NCI-H524 (cell line): ENCODE measurements around the gene TEAD1.

Experiments
- DNase-seq, 2 experiments: peaks; one replicate each; lab custom pipeline; 2025; lab: John Stamatoyannopoulos, UW

TEAD1 gene

DNA sequence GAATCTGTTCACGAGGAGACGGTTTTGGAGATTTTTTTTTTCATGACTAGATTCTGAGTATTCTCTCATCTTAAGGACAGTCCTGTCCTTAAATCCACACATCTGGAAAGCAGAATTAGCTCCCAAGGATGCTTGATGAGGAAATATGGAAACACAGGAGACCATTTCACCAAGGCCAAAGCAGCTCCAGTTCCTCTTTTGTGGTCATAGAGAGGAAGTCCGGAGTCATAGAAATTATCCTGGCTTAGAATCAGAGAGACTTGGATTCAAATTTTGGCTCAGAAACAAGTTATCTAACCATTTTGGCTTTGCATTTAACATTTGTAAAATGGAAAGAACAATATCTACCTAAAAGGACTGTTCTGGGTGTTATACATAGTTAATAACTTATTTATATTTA, 7.3 kb upstream of the TEAD1 start:
- no peak for DNase-seq

GRCh38 chr11:12667646-12668045, 6.6 kb upstream of the TEAD1 start:
- DNase-seq, result no peak

GRCh38 chr11:12668166-12668565, 6.1 kb upstream of the TEAD1 start:
- no peak for DNase-seq

- no peak for DNase-seq
Measured at GRCh38 chr11:12669930-12670329, 4.3 kb upstream of the TEAD1 start.

DNA sequence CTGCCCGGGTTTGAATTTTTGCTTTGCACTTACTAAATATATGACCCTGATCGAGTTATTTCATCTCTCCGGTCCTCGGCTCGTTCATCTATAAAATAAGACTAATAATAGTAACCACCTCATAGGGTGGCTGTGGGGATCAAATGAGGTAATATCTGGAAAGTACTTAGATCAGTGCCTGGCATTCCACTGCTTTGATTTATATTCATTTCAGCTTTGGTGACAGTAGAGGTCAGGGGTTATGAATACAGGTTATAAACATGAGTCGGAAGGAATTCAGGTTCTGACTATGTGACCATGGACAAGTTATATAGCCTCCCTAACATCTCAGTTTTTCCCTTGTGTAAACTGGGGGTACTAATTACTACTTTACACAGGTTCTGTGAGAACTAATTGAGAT, 2.9 kb upstream of the TEAD1 start:
- DNase-seq, result no peak

DNA sequence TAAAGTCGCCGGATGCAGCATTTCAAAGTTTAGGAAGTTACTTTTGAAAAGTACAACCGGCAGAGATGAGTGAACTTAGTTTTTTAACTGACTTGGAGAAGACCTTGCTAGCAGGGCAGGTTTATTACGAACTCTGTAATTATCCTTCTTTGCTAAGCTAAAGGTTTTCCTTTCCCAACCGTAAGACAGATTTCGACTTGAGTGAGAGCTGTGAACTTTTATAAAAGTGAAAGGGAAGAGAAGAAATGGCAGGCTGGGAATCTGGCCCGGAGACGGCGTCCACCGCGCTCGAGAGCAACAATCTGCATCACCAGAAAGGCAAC, 659 bp upstream of the TEAD1 start:
- DNase-seq, result no peak

- DNase-seq, result no peak
Measured at GRCh38 chr11:12674571-12674935, 332 bp downstream of the TEAD1 start.

- peak in 1 of 2 experiments; percentile 45 for DNase-seq
Measured at GRCh38 chr11:12674936-12675696, 895 bp downstream of the TEAD1 start.

DNA sequence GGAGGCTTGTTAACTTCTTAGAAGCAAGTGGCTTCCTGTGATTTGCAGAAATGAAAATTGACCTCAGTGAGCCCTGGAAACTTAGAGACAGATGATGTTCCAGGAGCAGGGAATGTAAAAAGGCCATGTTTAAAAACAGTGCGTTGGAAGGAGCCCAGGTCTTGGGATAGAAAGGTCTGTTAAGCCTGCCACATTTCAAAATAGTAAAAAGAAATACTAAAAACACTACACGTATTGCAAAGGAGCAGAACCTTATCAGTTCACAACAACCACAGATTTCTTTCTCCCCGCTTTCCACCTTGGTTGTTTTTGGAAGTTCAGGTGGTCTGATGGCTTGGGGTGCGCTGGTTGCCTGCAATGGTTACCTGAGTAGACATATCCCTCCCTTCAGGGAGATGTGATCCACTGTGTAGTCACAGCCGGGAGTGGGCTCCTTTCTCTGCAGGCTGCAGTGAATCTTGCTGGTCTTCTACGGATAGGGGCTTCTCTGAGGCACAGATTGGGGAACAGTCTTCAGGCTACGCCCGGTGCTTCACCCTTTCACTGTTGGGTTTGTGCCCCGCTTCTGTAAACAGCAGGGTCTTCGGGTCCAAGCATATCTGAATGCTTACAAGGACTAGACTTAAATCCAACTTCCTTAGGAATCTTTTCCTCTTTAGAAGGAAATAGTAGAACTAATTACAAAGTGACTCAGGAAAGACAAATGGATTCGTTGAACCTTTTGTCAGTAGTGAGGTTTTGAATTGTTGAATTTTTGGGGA, 1.9 kb downstream of the TEAD1 start:
- peak in 1 of 2 experiments; percentile 35 for DNase-seq

DNA sequence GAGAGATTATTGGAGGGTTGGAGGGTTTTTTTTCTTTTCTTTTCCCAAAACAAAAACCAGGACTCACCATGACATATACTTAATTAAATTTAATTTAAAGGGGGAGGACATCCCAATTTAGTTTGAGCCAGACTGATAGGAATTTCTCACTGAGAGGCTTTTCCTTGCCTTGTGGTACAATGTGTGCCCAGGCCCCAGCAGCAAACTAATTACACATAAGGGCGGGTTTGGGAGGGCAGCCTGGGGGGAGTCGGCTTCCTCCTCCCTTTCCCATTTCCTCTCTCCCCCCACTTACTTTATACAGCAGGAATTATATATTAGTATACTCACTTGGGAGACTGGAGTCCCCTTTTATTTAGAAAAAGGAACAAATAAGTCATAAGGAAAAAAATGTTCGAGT, 2.9 kb downstream of the TEAD1 start:
- no peak for DNase-seq

DNA sequence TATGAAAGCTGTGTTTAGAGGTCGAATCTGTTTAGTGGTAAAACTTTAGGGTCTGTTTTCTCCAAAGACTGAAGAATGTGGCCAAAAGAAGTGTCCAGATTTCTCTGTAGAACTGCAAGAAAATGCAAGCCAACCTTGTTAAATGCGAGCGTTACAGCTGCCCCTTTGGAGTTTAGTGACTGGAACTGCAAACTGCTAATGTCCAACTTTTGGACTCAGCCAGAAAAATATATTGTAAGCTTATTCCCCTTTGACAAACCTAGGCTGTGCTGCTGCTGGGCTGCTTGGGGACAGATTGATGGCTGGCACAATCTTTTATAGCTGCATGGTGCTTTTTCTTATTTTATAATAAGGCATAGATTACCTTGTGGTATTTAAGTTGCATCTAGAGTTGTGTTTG, 3.9 kb downstream of the TEAD1 start:
- DNase-seq, result no peak

DNA sequence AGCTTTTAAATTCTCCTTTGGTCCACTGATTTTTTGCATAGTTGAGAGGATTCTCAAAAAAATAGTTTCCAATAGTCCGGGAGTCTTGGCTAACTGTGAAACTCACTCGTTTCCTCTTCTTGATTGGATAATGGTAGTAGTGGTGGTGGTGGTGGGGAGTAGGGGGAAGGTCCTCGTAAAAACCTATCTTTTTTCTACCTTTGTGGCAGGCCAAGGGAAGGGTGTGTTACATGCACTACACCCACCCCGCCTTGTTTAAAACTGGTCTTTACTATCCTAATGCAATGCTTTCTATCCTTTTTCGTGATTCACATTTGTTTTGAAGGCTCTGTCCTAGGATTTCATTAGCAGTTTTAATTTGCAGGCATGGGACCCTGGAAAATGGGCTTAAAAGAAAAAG, 4.8 kb downstream of the TEAD1 start:
- no peak for DNase-seq

- no peak for DNase-seq
Measured at GRCh38 chr11:12679471-12679870, 5.2 kb downstream of the TEAD1 start.

GRCh38 chr11:12680246-12680939, 6.2 kb downstream of the TEAD1 start:
- DNase-seq, result peak; percentile 88 to 91

GRCh38 chr11:12680940-12681258, 6.7 kb downstream of the TEAD1 start:
- no peak for DNase-seq

- no peak for DNase-seq
Measured at GRCh38 chr11:12681466-12681865, 7.2 kb downstream of the TEAD1 start.

DNA sequence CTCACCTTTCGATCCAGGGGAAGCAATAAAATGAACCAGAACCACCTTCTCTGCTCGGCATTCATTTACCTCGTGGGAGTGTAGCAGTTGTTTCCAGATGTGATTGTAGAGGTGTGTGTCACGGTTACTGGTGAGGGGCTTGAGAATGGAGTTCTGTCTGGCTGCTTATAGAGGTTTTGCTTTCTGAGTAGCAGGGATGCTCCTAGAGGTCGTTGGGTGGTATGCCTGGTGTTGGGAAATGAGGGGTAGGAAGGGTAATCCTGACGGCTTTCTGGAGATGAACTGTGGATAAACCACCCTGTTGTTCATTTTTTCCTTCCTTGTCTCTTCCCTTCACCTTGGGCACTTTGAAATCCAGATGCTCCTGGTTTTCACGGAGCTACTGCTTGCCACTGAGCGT, 8.1 kb downstream of the TEAD1 start:
- DNase-seq, result no peak

GRCh38 chr11:12682737-12683500, 8.7 kb downstream of the TEAD1 start:
- DNase-seq, result no peak

- no peak for DNase-seq
Measured at GRCh38 chr11:12683874-12684273, 9.7 kb downstream of the TEAD1 start.

DNA sequence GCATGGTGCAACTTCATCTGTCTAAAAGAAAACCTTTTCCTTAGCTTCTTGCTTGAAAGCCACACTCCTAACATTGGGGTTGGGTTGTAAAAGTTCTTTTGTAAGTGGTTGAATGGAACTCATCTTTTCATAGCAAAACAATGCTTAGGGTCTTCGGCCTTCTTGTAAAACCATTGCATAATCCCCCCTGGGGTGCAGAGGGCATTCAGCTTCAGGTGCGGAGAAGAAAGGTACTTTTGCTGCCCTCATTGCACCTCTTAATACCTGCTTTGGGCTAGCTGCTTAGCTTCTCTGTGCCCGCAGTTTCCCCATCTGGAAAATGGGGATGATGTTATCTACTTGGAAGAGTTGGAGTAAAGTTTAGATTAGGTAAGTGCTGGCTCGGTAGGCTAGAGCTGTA, 10.1 kb downstream of the TEAD1 start:
- DNase-seq, result no peak

DNA sequence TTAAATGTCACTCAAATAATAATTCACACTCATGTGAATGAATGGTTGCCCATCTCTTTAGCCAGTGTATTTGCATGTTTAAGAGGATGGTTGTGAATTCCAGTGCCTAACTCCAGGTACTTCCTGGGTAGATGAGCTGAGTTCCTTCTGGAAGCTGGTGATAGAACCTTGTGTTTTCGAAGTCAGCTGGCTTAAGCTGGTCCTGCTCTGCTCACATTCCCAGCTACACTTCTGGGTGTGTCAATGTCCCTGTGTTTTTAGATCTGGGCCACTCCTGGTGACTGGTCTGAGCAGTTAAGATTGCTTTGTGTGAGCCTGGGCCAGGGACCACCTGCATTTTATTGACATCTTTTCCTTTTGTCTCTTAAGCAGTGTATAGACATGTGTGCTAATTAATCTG, 10.6 kb downstream of the TEAD1 start:
- no peak for DNase-seq

GRCh38 chr11:12685229-12685628, 11.0 kb downstream of the TEAD1 start:
- no peak for DNase-seq
